GM18499 (cell line): ENCODE results near the gene KATNIP.
"Not testable (repeated sequence)": the region's sequence is repeated elsewhere in the genome, so short reads cannot be mapped to it uniquely, and the experiment has no call there.

Source experiments
- ATAC-seq: cut with Tn5 transposase; IDR thresholded peaks from one replicate; pipeline ENCODE4 v1.9.1; 2021; ENCODE audit warnings: moderate number of reproducible peaks; ENCODE audit not compliant: insufficient read depth, unreplicated experiment

Gene KATNIP

DNA sequence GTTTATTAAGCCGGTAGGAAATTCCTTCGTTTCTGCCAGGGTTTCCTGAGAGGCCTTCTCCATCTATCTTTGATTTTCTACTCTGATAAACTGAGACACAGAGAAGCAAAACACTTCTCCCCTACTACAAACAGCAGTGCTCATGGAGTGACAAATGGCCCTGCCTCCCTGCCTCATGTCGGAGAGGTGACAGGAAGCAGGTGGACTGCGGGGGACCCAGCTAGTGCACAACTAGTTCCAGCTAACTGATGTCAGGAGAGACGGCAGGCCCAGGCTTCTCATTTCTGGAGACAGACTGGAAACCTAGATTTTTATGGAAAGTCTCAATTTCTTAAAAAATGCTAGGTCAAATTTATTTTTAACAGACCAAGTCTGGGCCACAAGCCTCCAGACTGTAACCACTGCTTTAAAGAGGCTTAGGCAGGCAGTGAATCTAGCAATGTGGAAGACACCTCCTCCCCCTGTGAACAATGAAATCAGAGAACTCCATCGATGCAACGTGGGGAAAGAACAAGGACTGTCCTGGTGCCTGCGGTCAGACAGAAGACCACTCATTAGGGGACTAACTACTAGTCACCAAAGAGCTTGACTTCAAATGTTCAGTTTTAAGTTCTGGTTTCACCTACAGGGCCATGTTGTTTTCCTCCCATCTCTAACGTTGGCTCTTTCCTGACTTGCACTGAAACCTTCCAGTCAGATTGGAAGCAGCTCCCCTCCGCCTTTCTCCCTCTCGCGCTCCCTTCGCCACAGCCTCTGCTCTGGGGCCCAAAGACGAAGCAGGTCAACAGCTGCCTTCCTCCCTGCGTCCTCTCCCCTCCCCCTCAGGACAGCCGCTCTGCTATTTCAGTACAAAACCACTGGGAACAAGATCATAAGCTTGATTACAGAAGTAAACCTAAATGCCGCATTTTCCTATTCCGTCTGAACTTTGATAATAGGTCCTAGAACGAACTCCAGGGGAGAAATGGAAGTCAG lies 17.8 kb upstream of the KATNIP start:
- ATAC-seq = no peak

GRCh38 chr16:27534256-27534655 lies 15.7 kb upstream of the KATNIP start:
- no peak for ATAC-seq

GRCh38 chr16:27538528-27538927 lies 11.4 kb upstream of the KATNIP start:
- ATAC-seq = no peak

DNA sequence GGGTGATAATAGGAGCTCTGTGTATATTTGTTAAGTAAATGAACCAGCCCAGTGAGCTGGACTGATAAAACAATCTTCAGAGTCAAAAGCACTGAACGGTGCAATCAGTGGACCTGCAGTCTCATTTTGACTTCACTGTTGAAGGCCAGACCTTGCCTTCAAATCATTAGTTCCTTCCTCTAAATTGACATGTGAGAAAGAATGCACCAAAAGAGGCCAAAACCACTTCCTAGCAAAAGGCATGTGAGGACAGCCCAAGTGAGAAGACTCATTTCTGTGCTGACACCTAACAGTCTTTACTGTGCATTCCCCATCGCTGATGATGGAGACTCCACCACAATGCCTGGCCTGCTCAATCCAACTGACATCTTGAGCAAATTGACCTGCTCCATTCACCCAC lies 10.8 kb upstream of the KATNIP start:
- no peak for ATAC-seq

- ATAC-seq = no peak
Measured at GRCh38 chr16:27539636-27540035, 10.3 kb upstream of the KATNIP start.

DNA sequence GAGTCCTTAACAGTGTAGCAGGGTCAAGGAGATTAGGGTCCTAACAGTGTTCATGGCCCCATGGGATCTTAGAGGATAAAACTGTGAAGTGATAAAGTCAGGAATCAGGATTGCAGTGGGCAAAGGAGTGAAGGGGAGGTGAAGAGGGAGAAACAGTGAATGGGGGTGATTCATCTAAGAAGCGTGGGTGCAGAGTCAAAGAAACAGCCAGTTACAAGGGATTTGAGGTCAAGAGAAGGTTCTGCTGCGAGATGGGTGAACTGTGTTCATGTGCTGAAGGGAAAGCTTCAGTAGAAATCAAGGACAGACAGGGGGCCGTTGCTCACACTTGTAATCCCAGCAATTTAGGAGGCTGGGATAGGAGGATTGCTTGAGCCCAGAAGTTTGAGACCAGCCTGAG lies 6.1 kb upstream of the KATNIP start:
- ATAC-seq = no peak

- ATAC-seq = no peak
Measured at GRCh38 chr16:27544671-27545070, 5.3 kb upstream of the KATNIP start.

DNA sequence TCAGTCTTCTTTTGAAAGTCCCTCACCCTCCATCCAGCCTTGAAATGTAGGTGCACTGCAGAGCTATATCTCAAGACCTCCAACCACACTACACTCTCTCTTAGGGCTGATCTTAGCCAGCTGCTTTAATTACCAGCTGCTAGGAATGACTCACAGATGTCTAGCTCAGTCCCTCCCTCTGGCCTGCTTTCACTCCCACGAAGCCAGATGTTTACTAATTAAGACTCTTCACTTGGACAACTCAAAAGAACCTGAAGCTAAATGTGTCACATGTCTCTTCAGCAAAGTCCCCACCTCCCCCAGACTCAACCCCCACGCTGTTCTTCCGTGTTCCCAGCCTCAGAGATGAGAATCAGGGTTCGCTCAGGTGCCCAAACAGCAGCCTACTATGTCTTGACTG lies 2.8 kb upstream of the KATNIP start:
- ATAC-seq = no peak

GRCh38 chr16:27547851-27548250 lies 2.1 kb upstream of the KATNIP start:
- ATAC-seq = no peak

- no peak for ATAC-seq
Measured at GRCh38 chr16:27549464-27549745, 539 bp upstream of the KATNIP start.

DNA sequence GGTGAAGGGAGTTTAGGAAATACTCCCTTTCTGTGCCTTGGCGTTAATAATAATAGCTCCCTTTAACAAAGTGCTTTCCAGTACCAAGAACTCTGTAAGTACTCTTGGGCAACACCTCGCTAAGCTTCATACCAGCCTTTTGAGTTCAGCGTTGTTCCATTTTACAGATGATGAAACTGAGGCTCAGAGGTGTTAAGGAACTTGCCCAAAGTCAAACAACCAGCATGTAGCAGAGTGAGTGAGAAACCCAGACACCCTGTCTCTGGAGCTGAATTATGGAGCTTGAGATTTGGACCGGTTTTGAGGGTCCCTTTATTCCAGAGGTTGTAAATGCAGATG lies 607 bp downstream of the KATNIP start:
- ATAC-seq = no peak

- ATAC-seq = no peak
Measured at GRCh38 chr16:27551036-27551435, 1.1 kb downstream of the KATNIP start.

- no peak for ATAC-seq
Measured at GRCh38 chr16:27556471-27556870, 6.5 kb downstream of the KATNIP start.

DNA sequence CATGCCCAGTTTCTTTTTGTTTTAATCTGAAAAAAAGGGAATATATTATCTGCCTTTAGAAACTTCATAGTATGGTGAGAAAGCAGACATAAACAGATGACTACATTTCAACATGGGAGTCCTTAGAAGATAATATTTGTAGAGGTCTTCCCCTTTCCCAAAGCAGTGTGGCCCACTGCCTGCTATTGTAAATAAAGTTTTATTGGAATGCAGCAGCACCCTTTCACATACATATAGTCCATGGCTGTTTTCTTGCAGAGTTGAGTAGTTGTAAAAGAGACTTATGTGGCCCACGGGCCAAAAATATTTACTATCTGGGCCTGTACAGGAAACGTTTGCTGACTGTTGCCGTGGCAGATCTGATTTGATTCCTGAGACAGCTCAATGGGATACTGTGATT lies 8.5 kb downstream of the KATNIP start:
- ATAC-seq = no peak

GRCh38 chr16:27558932-27559331 lies 9.0 kb downstream of the KATNIP start:
- ATAC-seq = no peak

DNA sequence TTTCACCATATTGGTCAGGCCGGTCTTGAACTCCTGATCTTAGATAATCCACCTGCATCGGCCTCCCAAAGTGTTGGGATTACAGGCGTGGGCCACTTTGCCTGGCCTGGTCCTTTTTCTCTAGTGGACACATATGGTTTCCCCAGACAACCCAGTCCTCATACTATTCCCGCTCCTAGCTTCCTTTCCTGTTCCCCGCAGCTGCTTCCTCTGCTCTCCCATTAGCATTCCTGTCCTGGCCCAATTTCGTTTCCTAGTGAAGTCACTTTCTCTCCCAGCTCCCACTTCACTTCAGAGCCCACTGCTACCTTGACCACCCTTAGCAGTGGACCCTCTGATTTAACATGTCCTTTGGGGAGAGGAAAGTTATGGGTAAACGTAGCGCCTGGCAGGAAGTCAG lies 11.3 kb downstream of the KATNIP start:
- ATAC-seq = no peak

GRCh38 chr16:27564224-27564623 lies 14.3 kb downstream of the KATNIP start:
- ATAC-seq = no peak

GRCh38 chr16:27566417-27566816 lies 16.5 kb downstream of the KATNIP start:
- ATAC-seq = no peak

DNA sequence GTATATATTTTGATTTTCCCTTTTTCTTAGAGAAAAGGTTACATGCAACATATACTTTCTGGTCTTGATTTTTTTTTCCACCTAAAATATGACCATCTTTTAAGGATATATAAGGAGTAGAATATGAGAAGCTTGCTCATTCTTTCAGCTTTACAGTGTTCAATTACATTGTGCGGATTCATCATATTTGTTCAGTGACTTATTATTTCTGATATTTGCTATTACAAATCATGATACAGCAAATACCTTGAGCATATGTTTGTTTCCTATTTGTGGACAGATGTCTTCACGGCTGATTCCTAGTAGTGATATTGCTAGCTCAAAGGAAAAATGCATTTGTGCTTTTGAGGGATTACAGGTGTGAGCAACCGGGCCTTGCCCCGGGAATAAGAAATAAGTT lies 18.1 kb downstream of the KATNIP start:
- ATAC-seq = no peak

DNA sequence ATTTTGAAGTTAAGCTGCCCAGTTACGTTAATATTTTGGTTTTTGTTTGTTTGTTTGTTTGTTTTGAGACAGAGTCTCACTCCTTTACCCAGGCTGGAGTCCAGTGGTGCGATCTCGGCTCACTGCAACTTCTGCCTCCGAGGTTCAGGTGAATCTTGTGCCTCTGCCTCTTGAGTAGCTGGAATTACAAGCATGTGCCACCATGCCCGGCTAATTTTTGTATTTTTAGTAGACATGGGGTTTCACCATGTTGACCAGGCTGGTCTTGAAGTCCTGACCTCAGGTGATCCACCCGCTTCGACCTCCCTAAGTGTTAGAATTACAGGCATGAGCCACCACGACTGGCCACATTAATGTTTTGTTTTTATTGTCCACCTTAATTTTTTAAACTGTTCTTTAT lies 21.0 kb downstream of the KATNIP start:
- ATAC-seq = not testable (repeated sequence)

- no peak for ATAC-seq
Measured at GRCh38 chr16:27571433-27572326, 21.7 kb downstream of the KATNIP start.

DNA sequence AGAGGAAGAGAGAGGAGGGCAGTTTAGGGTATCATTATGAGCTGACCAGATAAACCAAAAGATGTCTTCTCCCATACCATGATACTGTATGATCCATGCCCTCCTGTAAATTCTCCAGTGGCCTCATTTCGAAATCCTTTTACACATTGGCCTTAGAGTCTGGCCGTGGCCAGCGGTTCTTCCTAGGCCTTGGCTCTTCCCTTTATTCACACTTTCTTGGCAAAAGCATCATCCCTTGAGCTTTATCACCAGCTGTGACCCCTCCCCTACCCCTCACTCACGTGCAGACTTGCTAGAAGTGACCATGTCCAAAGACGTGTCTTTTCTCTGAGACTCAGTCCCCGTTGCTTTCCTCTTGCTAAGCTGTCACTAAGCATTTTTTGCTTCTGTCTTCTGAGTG lies 22.8 kb downstream of the KATNIP start:
- no peak for ATAC-seq
